ENCODE results near the gene MEGF11.

MEGF11 gene

GRCh38 chr15:65993762-65994161 lies 259.8 kb downstream of the MEGF11 start:
- Histone ChIP-seq H3K4me1 (peaks cover 6% of the 10 kb centered on the region), H3K9ac (no peak overlapping the region), H3K4me3 (ENCODE audit: low read depth, low read length) (no peak overlapping the region), H3K27me3 (ENCODE audit: control insufficient read depth, insufficient read depth, low read length) (no peaks in the 10 kb centered on the region), H3K27ac (no peak overlapping the region), H2AFZ (no peak overlapping the region), H3K9me3 (ENCODE audit: control insufficient read depth, low read length) (no peaks in the 10 kb centered on the region), H3K36me3 (ENCODE audit: control insufficient read depth, insufficient read depth, low read length) (no peaks in the 10 kb centered on the region), H3K4me2 (ENCODE audit: low read length) (no peak overlapping the region), H3K79me2 (no peaks in the 10 kb centered on the region)
- no peak for TF ChIP-seq CTCF (IDR thresholded peaks at IDR 0.05)

DNA sequence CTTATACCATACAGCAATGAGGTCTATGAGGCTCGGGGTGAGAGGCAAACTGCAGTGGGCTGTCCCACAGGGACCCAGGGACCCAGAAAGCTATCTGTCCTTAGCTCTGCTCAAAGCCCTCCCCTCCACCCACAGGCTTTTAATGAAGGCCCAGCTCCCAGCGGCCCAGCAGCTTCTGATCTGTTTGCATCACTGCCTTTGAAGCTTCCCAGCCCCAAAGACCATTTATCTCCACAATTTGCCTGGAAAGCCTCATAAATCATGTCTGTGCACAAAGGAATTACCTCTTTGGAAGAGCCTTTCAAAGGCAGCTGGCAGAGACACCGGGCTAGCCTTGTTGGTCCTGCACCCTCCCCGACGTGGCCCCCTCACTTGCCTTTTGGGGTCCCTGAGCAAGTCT lies 260.3 kb downstream of the MEGF11 start:
- Histone ChIP-seq H3K79me2 (no peaks in the 10 kb centered on the region), H3K9me3 (ENCODE audit: control insufficient read depth, low read length) (no peaks in the 10 kb centered on the region), H3K4me1 (peaks cover 2% of the 10 kb centered on the region), H3K36me3 (ENCODE audit: control insufficient read depth, insufficient read depth, low read length) (no peaks in the 10 kb centered on the region), H2AFZ (no peak overlapping the region), H3K27ac (no peak overlapping the region), H3K4me2 (ENCODE audit: low read length) (no peak overlapping the region), H3K9ac (no peak overlapping the region), H3K27me3 (ENCODE audit: control insufficient read depth, insufficient read depth, low read length) (no peaks in the 10 kb centered on the region), H3K4me3 (ENCODE audit: low read depth, low read length) (no peak overlapping the region)
- no peak for TF ChIP-seq CTCF (IDR thresholded peaks at IDR 0.05)

DNA sequence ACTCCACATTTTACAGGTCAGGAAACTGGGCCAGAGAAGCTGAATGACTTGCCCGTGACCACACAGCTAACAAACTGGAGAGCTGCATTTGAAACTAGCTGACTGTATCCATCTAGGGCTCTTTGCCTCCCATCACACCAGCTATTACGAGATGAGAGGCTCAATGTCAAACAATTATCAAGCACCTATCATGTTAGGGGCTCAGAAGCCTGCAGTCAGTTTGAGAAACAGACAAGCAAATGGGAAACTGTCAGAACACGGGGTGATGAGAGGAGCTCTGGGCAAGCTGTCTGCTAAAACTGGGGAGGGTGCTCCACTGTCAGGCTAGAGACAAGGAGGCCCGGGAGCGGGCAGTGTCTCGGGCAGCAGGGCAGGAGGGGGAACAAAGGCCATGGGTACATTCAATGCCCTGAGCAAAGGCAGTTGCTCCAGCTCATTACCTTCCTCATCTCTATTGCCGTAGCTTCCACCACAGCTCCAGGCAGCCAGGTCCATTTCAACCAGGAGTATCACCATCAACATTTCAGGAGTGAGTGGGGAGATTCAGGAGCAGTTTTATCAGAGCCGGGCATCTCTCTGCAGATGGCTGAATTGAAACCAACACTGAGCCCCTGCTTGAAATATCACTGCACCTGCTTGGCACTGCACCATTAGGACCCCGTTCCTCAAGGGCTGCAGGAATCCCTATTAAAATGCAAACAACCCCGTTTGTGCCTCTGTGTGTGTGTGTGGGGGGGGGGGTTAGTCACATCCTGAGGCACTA lies 261.6 kb downstream of the MEGF11 start:
- Histone ChIP-seq H3K27me3 (ENCODE audit: control insufficient read depth, insufficient read depth, low read length) (no peaks in the 10 kb centered on the region), H3K79me2 (no peaks in the 10 kb centered on the region), H3K4me2 (ENCODE audit: low read length) (no peak overlapping the region), H3K36me3 (ENCODE audit: control insufficient read depth, insufficient read depth, low read length) (no peaks in the 10 kb centered on the region), H2AFZ (no peak overlapping the region), H3K4me3 (ENCODE audit: low read depth, low read length) (no peak overlapping the region), H3K4me1 (no peaks in the 10 kb centered on the region), H3K9ac (no peak overlapping the region), H3K9me3 (ENCODE audit: control insufficient read depth, low read length) (no peaks in the 10 kb centered on the region), H3K27ac (no peak overlapping the region)
- no peak for TF ChIP-seq CTCF (IDR thresholded peaks at IDR 0.05)

GRCh38 chr15:65990298-65990981 lies 263.1 kb downstream of the MEGF11 start:
- Histone ChIP-seq H3K27me3 (ENCODE audit: control insufficient read depth, insufficient read depth, low read length) (no peaks in the 10 kb centered on the region), H3K36me3 (ENCODE audit: control insufficient read depth, insufficient read depth, low read length) (no peaks in the 10 kb centered on the region)
- no peak for TF ChIP-seq CTCF (IDR thresholded peaks at IDR 0.05)

More at GRCh38 chr15:65990298-65990981, 263.1 kb downstream of the MEGF11 start:
- no peak overlapping the region for H3K27ac ChIP-seq
- no peak overlapping the region for H3K4me2 ChIP-seq (ENCODE audit: low read length)
- no peak overlapping the region for H3K4me3 ChIP-seq (ENCODE audit: low read depth, low read length)
- no peak overlapping the region for H3K9ac ChIP-seq
- no peaks in the 10 kb centered on the region for H3K79me2 ChIP-seq
- no peaks in the 10 kb centered on the region for H3K9me3 ChIP-seq (ENCODE audit: control insufficient read depth, low read length)
- no peaks in the 10 kb centered on the region for H3K4me1 ChIP-seq
- no peak overlapping the region for H2AFZ ChIP-seq

All from parathyroid adenoma (tissue), 2 donors.